ENCODE results near the gene NSG1.

NSG1 gene

GRCh38 chr4:4374388-4375098 lies 12.4 kb upstream of the NSG1 start:
- DNase-seq, result no peak

GRCh38 chr4:4376074-4376473 lies 10.8 kb upstream of the NSG1 start:
- no peak for DNase-seq

- DNase-seq, result no peak
Measured at GRCh38 chr4:4377191-4377590, 9.7 kb upstream of the NSG1 start.

- no peak for DNase-seq
Measured at GRCh38 chr4:4377732-4378460, 9.0 kb upstream of the NSG1 start.

- DNase-seq, result no peak
Measured at GRCh38 chr4:4379540-4380087, 7.3 kb upstream of the NSG1 start.

- no peak for DNase-seq
Measured at GRCh38 chr4:4383085-4383484, 3.8 kb upstream of the NSG1 start.

- no peak for DNase-seq
Measured at GRCh38 chr4:4384837-4385236, 2.1 kb upstream of the NSG1 start.

GRCh38 chr4:4385729-4386295 lies 1.1 kb upstream of the NSG1 start:
- no peak for DNase-seq

GRCh38 chr4:4386296-4386735 lies 586 bp upstream of the NSG1 start:
- no peak for DNase-seq

- no peak for DNase-seq
Measured at GRCh38 chr4:4387531-4388310, 819 bp downstream of the NSG1 start.

- no peak for DNase-seq
Measured at GRCh38 chr4:4388311-4388790, 1.4 kb downstream of the NSG1 start.

- no peak for DNase-seq
Measured at GRCh38 chr4:4388836-4389575, 2.1 kb downstream of the NSG1 start.

GRCh38 chr4:4390046-4390445 lies 3.1 kb downstream of the NSG1 start:
- DNase-seq, result no peak

- no peak for DNase-seq
Measured at GRCh38 chr4:4390515-4391240, 3.8 kb downstream of the NSG1 start.

GRCh38 chr4:4391866-4392265 lies 5.0 kb downstream of the NSG1 start:
- DNase-seq, result no peak

GRCh38 chr4:4392501-4393183 lies 5.7 kb downstream of the NSG1 start:
- DNase-seq, result no peak

GRCh38 chr4:4394644-4395043 lies 7.7 kb downstream of the NSG1 start:
- DNase-seq, result no peak

- DNase-seq, result no peak
Measured at GRCh38 chr4:4395371-4395770, 8.5 kb downstream of the NSG1 start.

- no peak for DNase-seq
Measured at GRCh38 chr4:4395849-4396627, 9.1 kb downstream of the NSG1 start.

All from NCI-H2171 (cell line).